ENCODE measurements around the gene CLEC16A. TPM values are rescaled to one million over a fixed set of nuclear protein-coding genes. Genes with fewer than 3 reads are reported as not detected.

The CLEC16A gene
- total and polyA plus RNA-seq, 2 experiments from 2014 or later: 9.9 to 24.1 TPM

DNA sequence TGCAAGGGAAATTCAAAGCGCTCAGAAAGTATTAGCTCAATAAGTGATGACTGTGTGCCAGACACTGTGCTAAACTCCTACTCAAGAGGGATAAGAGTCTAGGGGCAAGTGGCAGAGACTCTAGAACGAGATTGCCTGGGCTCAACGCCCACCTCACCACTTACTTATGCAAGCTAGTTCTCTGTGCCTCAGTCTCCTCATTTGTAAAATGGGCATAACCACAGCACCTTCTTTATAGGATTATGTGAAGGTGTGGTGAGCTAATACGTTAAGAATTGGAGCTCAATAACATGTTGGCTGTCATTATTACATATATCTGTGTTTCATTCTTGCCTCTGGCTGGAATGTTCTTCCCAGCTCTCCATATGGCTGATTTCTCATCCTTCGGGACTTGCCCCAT is 17.5 kb upstream of the CLEC16A start (continued):
- TF ChIP-seq, protein P1, sequence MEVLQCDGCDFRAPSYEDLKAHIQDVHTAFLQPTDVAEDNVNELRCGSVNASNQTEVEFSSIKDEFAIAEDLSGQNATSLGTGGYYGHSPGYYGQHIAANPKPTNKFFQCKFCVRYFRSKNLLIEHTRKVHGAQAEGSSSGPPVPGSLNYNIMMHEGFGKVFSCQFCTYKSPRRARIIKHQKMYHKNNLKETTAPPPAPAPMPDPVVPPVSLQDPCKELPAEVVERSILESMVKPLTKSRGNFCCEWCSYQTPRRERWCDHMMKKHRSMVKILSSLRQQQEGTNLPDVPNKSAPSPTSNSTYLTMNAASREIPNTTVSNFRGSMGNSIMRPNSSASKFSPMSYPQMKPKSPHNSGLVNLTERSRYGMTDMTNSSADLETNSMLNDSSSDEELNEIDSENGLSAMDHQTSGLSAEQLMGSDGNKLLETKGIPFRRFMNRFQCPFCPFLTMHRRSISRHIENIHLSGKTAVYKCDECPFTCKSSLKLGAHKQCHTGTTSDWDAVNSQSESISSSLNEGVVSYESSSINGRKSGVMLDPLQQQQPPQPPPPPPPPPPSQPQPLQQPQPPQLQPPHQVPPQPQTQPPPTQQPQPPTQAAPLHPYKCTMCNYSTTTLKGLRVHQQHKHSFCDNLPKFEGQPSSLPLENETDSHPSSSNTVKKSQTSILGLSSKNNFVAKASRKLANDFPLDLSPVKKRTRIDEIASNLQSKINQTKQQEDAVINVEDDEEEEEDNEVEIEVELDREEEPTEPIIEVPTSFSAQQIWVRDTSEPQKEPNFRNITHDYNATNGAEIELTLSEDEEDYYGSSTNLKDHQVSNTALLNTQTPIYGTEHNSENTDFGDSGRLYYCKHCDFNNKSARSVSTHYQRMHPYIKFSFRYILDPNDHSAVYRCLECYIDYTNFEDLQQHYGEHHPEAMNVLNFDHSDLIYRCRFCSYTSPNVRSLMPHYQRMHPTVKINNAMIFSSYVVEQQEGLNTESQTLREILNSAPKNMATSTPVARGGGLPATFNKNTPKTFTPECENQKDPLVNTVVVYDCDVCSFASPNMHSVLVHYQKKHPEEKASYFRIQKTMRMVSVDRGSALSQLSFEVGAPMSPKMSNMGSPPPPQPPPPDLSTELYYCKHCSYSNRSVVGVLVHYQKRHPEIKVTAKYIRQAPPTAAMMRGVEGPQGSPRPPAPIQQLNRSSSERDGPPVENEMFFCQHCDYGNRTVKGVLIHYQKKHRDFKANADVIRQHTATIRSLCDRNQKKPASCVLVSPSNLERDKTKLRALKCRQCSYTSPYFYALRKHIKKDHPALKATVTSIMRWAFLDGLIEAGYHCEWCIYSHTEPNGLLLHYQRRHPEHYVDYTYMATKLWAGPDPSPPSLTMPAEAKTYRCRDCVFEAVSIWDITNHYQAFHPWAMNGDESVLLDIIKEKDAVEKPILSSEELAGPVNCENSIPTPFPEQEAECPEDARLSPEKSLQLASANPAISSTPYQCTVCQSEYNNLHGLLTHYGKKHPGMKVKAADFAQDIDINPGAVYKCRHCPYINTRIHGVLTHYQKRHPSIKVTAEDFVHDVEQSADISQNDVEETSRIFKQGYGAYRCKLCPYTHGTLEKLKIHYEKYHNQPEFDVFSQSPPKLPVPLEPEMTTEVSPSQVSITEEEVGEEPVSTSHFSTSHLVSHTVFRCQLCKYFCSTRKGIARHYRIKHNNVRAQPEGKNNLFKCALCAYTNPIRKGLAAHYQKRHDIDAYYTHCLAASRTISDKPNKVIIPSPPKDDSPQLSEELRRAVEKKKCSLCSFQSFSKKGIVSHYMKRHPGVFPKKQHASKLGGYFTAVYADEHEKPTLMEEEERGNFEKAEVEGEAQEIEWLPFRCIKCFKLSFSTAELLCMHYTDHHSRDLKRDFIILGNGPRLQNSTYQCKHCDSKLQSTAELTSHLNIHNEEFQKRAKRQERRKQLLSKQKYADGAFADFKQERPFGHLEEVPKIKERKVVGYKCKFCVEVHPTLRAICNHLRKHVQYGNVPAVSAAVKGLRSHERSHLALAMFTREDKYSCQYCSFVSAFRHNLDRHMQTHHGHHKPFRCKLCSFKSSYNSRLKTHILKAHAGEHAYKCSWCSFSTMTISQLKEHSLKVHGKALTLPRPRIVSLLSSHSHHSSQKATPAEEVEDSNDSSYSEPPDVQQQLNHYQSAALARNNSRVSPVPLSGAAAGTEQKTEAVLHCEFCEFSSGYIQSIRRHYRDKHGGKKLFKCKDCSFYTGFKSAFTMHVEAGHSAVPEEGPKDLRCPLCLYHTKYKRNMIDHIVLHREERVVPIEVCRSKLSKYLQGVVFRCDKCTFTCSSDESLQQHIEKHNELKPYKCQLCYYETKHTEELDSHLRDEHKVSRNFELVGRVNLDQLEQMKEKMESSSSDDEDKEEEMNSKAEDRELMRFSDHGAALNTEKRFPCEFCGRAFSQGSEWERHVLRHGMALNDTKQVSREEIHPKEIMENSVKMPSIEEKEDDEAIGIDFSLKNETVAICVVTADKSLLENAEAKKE (CRISPR knock-in tag; IDR thresholded peaks at IDR 0.05): no peak
- TF ChIP-seq JUNB (IDR thresholded peaks at IDR 0.05; ENCODE audit: unreplicated experiment) (no peak), ZNF331 (CRISPR knock-in tag; IDR thresholded peaks at IDR 0.05; ENCODE audit: low read depth) (no peak), ZNF114 (CRISPR knock-in tag; IDR thresholded peaks at IDR 0.05) (no peak), NANOG (IDR thresholded peaks at IDR 0.05; ENCODE audit: borderline replicate concordance) (no peak)

DNA sequence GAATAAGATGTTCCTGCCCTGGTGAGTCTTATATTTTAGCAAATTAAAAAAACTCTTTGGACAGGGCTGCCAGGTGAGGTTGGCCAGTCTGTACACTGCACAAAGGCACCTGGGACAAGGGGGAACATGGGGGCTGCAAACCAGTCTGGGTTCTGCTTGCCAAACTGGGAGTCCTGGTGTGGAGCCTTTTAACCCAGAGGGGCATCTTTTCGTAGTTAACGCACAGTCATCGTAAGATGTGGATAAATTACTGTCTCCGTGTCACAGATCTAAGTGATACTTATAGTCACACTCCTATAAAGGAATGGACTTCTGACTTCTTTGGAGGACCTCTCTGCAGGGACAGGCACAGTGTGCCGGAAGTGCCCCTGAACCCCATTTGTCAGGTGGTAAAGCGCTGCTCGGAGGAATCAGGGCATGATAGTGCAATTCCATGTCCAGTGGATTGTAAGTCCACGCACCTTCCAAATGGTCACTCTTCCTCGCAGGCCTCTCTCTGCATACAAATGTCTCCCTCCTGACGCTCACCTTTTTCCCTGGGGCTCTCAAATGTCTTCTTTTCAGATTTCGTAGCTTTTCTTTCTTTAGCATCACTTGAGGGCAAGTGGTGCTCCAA is 16.8 kb upstream of the CLEC16A start:
- TF ChIP-seq CREB1 (CRISPR knock-in tag; IDR thresholded peaks at IDR 0.05; ENCODE audit: low read depth): no peak
- TF ChIP-seq JUNB (IDR thresholded peaks at IDR 0.05; ENCODE audit: unreplicated experiment): no peak
- TF ChIP-seq, protein P1 (CRISPR knock-in tag; IDR thresholded peaks at IDR 0.05): no peak
- TF ChIP-seq, protein P2, sequence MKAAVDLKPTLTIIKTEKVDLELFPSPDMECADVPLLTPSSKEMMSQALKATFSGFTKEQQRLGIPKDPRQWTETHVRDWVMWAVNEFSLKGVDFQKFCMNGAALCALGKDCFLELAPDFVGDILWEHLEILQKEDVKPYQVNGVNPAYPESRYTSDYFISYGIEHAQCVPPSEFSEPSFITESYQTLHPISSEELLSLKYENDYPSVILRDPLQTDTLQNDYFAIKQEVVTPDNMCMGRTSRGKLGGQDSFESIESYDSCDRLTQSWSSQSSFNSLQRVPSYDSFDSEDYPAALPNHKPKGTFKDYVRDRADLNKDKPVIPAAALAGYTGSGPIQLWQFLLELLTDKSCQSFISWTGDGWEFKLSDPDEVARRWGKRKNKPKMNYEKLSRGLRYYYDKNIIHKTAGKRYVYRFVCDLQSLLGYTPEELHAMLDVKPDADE (IDR thresholded peaks at IDR 0.05): no peak
- TF ChIP-seq NANOG (IDR thresholded peaks at IDR 0.05; ENCODE audit: borderline replicate concordance): no peak
- 0 out of 2 replicates have a peak overlapping the region, but pooled peaks have one; percentile 6 for H3K27ac Mint-ChIP-seq
- H3K27ac ChIP-seq (ENCODE audit: low read depth): no peak overlapping the region
- H3K4me3 Mint-ChIP-seq: no peak overlapping the region
- H3K36me3 ChIP-seq (ENCODE audit: insufficient read depth): no peaks in the 10 kb centered on the region; the same call in 1 of the 2 replicates
- H3K4me1 ChIP-seq (ENCODE audit: insufficient read depth): no peaks in the 10 kb centered on the region
- no peaks in the 10 kb centered on the region for H3K4me1 Mint-ChIP-seq
- H3K9me2 ChIP-seq (ENCODE audit: insufficient read depth): no peaks in the 10 kb centered on the region
- H3F3A ChIP-seq (replicated peaks; ENCODE audit: low read depth): no peaks in the 10 kb centered on the region
- H3K4me3 ChIP-seq: no peak overlapping the region
- H4K20me1 ChIP-seq (replicated peaks; ENCODE audit: insufficient read depth): no peaks in the 10 kb centered on the region; the same call in 1 of the 2 replicates
- H3K9me3 Mint-ChIP-seq: no peaks in the 10 kb centered on the region
- H3K79me2 ChIP-seq (replicated peaks; ENCODE audit: insufficient read depth): no peaks in the 10 kb centered on the region
- no peak overlapping the region for H2AFZ ChIP-seq
- DNase-seq (ENCODE audit: low spot score): no peak
- no peak overlapping the region for H3K4me2 ChIP-seq
- no peak for ATAC-seq
- H3K36me3 Mint-ChIP-seq (ENCODE audit: low read depth): peaks cover 13% of the 10 kb centered on the region
- H3K27me3 ChIP-seq (ENCODE audit: insufficient read depth): no peaks in the 10 kb centered on the region
- peaks cover 11% of the 10 kb centered on the region for H3K27me3 Mint-ChIP-seq (ENCODE audit: insufficient read depth, low read depth, poor library complexity)

Data from GM23338 (cell line).